DMS114 treated with DMSO at 0.1 percent for 48 hours (cell line): Measurements from ENCODE around the gene MEIKIN.

ENCODE experiments used
- DNase-seq: peaks from one replicate; lab custom pipeline; 2025; ENCODE audit not compliant: unreplicated experiment; lab: John Stamatoyannopoulos, UW

MEIKIN gene

GRCh38 chr5:131945551-131946168, at the start of gene MEIKIN:
Gene MEIKIN (minus strand): TSS chr5:131945663. CDS start chr5:131945505, 158 bp downstream.
- DNase-seq = no peak

DNA sequence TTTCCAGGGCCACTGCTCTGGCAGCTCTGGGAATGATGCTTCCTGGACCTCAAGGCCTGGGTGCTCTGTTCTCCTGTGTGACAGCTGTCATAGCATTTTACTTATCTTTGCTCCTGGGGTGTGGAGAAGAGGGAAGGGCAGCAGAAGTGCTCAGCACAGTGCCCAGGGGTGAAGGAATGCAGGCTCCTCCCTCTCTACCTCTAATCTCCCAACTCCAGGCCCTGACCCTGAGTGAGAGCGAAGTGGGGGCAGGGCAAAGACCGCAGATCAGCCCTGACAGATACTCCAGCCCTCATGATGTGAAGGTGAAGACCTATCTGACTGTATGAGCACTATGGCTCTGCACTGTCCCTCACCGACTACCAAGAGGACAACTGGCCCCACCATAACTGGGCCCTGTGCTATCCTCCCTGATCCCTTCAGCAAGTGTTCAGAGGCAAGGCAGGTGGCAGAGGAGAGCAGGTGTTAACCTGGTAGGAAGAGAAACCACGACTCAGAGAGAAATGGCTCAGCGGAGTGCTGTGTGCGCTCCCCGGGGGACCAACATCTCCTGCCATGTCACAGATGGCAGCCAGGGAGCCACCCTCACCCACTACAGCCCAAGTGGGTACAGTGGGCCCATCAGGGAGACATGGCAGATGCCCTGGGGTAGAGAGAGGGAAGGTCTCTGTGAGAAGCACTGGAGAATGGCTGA, 49.2 kb upstream of the MEIKIN start:
- DNase-seq = no peak

GRCh38 chr5:131994090-131994489, 48.6 kb upstream of the MEIKIN start:
- no peak for DNase-seq

GRCh38 chr5:131993676-131994075, 48.2 kb upstream of the MEIKIN start:
- DNase-seq = no peak

DNA sequence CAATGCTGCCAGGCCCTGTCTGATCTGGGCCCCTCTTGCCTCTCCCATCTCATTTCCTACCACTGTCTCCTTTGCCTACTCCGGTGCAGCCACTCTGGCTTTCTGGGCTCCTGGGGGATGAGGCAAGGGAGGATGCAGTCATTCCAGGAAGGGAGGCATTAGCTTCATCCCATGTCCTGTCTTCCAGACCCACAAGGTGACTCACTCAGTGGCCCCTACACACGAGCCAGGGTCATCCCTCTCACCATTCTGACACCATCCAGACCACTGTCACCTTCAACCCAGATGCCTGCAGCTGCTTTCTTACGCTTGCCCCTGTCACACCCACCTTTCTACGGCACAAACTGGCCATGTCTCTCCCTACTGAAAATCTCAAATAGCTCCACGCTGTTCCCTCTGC, 46.9 kb upstream of the MEIKIN start:
- DNase-seq = no peak

DNA sequence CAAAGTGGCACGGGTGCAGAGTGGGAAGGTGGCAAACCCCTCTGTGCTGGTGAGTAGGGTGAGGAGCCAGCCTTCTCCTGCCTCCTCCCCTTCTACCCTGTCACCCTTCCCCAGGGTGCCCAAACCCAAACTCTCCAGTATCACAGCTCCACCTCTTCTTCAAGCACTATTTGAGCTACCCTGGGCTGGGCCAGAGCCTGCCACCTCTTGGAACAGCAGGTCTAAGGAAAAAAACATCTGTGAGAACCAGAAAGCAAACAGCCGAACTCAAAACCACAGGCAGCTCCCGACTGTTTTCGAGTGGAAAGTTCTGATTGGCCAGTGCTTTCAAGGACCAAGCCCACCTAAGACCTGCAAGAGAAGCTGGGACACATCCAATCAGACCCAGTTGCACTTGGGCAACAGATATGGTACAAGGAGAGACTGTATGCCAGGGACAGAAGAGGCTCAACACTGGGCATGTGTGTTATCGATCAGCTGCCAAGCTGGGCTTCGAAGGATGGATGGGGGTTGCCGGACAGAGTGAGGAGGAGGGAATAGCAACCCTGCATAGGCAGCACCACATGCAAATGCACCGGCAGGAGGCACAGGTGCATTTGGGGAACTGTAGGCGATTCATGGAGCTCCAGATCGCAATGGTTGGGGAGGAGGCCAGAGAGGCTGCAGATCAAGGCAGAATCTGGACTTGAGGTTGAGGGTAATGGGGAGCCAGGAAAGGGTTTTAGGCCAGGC, 46.3 kb upstream of the MEIKIN start:
- no peak for DNase-seq

DNA sequence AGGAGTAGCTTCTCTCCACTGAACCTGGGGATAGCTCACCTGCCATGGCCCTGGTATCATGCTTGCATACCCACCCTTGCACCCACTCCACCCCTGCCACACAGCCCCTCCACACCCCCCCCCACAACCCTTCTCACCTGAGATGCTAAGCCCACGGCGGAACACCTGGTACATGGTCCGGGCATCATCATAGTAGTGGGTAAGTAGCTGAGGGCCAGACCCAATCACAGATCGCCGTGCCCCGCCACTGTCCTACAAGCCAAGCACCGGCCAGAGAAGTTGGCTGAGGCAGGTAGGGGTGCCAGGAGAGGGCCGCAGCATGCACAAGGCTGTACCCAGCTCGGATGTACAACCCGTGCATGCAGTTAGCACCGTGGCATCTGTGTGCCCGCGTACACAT, 45.3 kb upstream of the MEIKIN start:
- no peak for DNase-seq

DNA sequence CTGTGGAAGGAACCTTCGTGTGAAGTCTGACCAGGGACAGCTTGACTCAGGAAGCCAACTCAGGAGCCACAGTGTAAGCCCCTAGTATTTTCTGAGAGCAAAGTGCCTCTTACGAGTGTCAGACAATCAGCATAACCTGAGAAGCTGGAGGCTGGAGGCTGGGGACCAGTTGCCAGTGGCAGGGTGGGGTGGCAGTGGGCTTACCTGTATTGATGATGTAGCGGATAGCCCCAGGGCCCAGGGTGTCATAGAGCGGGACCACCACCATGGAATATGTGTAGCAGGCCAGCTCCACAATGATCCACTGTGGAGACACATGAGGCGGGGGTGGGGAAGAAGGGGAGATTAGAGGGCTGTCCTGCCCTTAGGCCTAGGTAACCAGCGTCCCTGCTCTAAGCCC, 43.1 kb upstream of the MEIKIN start:
- no peak for DNase-seq

GRCh38 chr5:131987251-131987650, 41.8 kb upstream of the MEIKIN start:
- DNase-seq = no peak

DNA sequence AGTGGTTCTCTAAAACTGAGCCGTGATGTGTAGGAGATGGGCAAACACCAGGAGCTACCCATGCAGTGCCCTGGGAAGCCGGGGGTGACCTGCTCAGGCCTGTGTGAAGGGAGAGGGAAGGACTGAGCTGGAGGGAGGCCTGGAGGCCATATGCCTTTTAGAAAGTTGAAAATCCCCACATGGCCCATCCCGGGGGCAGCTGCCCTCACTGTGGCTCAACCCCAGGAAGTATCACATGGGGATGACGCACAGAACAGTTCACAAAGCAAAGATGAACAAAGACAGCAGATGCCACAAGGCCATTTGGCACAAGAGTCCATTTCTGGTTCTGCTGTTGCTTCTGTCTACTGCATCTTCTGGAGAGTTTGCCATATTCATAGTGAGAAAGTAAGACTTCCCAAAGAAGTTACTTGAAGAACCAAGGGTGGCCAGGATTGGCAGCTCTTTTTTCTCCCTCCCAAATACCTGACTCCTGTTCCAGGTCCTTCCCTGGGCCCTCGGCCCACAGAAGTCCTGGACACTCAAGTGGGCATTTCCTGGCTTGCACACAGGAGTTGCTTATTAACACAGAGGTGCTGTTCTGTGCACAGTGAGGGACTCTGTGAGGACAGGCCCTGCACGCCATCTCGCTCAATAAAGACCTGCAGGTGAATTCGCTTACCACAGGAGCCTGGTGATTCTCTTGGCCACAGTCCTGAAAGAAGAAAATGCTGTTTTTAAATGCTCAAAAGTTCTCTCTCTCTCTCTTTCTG, 40.9 kb upstream of the MEIKIN start:
- DNase-seq = no peak

DNA sequence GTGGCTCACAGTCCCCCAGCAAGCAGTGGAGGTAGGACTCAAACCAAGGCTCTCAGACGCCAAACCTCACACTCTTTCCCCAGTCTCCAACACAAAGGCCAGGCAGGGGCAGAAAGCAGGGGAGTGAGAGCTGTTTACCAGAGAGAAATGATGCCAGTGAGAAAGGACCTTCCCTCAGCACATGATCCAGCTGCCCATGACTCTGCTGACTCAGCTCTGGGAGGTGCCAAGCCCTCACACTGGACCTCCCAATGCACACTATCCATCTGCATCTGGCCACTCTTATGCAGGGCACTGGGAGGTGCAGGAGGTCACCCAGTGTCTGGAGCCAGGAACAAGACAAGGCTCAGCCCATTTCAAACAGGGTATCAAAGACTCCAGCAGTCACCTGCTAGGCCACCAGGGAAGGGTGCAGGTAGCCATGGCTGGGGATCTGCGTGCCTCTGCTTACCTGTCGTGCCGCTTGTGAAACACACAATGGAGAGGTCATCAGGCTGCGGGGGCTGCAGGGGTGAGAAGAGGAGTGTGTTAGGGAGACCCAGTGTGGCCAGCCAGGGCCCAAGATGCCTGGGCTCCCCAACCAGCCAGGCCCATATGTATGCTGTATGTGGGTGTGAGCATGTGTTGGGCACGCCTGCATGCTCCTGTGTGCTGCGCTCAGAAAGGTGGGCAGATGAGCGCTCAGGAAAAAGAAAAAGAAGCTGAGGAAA, 39.6 kb upstream of the MEIKIN start:
- no peak for DNase-seq

DNA sequence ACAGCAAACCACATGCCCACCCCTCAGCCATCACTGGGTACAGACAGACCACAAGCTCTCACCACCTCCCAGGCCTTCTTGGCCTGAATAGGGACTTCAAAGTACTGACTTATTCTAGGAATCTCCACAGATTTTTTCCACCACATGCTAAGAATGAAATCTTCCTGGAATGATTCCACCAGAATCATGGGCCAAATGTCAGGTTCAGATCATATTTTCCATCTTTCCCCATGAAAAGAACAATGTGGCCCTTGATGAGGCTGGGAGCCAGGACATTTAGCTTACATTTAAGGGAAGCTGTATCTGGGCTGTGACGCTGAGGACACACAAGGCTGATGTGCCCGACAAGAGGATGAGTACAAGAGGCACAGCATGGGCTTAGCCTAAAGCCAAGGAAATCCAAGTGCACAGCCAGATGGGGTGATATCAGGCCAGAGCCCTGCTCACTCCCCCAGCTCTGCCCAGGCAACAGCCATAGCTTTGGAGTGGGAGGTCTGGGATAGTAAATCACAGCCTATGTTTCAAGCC, 37.8 kb upstream of the MEIKIN start:
- no peak for DNase-seq

GRCh38 chr5:131981516-131981915, 36.1 kb upstream of the MEIKIN start:
- DNase-seq = no peak

- DNase-seq = no peak
Measured at GRCh38 chr5:131980696-131981095, 35.2 kb upstream of the MEIKIN start.

- no peak for DNase-seq
Measured at GRCh38 chr5:131979816-131980215, 34.4 kb upstream of the MEIKIN start.

GRCh38 chr5:131977212-131977604, 31.7 kb upstream of the MEIKIN start:
- no peak for DNase-seq

- DNase-seq = no peak
Measured at GRCh38 chr5:131976414-131977211, 31.1 kb upstream of the MEIKIN start.

DNA sequence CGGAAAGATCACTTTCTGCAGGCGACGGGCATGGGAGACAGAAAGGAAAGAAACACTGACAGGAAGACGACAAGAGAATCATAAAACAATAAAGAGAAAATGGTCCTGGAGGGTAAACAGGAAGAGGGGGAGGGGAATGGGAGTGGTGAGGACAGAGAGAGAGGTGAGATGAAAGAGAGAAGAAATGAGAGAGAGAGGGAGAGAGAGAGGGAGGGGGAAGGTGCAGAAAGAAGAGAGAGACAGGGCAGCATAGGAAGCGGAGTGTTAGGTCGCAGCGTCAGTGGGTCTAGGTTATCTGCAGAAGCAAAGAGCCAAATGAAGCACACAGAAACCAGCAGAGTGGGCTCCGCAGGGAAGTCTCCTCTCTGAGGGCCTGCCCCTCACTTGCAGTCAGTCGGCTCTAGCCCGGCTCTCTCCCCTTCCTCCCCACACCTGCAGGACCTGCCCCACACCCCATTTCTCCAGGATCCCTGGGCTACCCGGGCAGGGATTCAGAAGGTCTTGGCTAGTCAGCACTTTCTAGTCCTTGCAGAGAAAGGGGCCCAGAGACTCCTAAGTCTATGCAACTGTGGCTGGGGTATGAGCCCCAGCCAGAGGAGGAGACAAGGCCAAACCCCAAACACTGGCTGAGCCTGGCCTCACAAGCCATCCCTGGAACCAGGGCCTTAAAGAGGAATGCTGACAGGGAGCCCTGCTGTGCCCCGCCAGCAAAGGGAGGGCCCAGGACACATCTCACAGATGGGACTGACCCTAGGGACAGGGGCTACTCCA, 29.7 kb upstream of the MEIKIN start:
- no peak for DNase-seq

DNA sequence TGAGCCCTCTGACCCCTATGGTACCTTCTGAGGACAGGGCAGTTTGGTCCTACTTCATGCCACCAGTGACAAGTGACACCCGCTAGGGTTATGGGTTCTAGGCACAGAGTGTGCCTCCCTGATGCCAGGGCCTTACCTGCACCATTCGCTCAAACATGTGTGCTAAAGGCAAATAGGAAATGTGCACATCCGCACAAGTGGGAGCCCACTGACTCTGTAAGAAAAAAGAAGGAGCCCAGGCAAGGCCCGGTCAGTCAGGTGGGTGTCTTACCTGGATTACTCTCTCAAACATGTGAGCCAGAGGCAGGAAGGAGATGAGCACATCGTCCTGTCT, 29.1 kb upstream of the MEIKIN start:
- no peak for DNase-seq
